Measurements from ENCODE around the gene NAALADL2. TPM values are rescaled to one million over a fixed set of nuclear protein-coding genes. Genes with fewer than 3 reads are reported as not detected.

The NAALADL2 gene
- total RNA-seq, 2 donors from 2014 or later = 8.5 to 24.3 TPM

- Histone ChIP-seq H3K27ac (no peak overlapping the region), H3K4me1 (no peaks in the 10 kb centered on the region), H3K9me3 (no peaks in the 10 kb centered on the region), H3K36me3 (no peaks in the 10 kb centered on the region), H3K9ac (ENCODE audit: low read depth in 2 of 2, low read length in 2 of 2) (no peak overlapping the region), H3K4me3 (no peak overlapping the region), H3K27me3 (no peaks in the 10 kb centered on the region)
- no peak for DNase-seq
- intact Hi-C loops (cut with DNase I) = no loop called here
- TF ChIP-seq CTCF (IDR thresholded peaks at IDR 0.05) = no peak
Measured at GRCh38 chr3:175485436-175485835, 626.3 kb downstream of the NAALADL2 start.

DNA sequence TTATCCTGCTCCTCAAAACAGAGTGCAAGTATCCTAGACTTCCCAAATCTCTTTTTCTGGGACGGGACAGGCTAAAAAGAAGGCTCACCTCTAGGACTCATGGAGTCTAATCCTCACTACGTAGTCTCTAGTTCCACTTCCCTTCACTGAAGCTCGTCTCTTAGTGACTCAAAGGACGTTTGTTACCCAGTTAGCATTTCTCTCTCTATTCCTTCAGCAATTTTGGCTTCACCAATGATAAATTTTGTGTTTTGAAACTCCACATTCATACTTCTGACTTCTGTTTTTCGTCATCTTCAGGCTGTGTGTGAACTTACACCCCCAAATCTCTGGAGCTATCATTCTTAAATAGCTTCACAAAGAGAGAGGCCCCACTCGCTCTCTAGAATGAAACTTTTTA is 627.1 kb downstream of the NAALADL2 start:
- Histone ChIP-seq H3K9ac (ENCODE audit: low read depth in 2 of 2, low read length in 2 of 2) (no peak overlapping the region), H3K9me3 (no peaks in the 10 kb centered on the region), H3K4me3 (no peak overlapping the region), H3K27ac (no peak overlapping the region), H3K27me3 (no peaks in the 10 kb centered on the region), H3K36me3 (no peaks in the 10 kb centered on the region), H3K4me1 (no peaks in the 10 kb centered on the region)
- DNase-seq = no peak
- intact Hi-C loops (cut with DNase I) = no loop called here
- TF ChIP-seq CTCF (IDR thresholded peaks at IDR 0.05) = no peak

GRCh38 chr3:175489406-175489805 is 630.3 kb downstream of the NAALADL2 start:
- Histone ChIP-seq H3K27ac (no peak overlapping the region), H3K4me3 (no peak overlapping the region), H3K4me1 (no peaks in the 10 kb centered on the region), H3K36me3 (no peaks in the 10 kb centered on the region), H3K9ac (ENCODE audit: low read depth in 2 of 2, low read length in 2 of 2) (no peak overlapping the region), H3K27me3 (no peaks in the 10 kb centered on the region), H3K9me3 (no peaks in the 10 kb centered on the region)
- no peak for DNase-seq
- intact Hi-C loops (cut with DNase I) = no loop called here
- TF ChIP-seq CTCF (IDR thresholded peaks at IDR 0.05) = no peak

- Histone ChIP-seq H3K27ac (no peak overlapping the region), H3K4me3 (no peak overlapping the region), H3K36me3 (no peaks in the 10 kb centered on the region), H3K9ac (ENCODE audit: low read depth in 2 of 2, low read length in 2 of 2) (no peak overlapping the region), H3K9me3 (no peaks in the 10 kb centered on the region), H3K4me1 (no peaks in the 10 kb centered on the region), H3K27me3 (no peaks in the 10 kb centered on the region)
- no peak for TF ChIP-seq CTCF (IDR thresholded peaks at IDR 0.05)
- intact Hi-C loops (cut with DNase I) = no loop called here
- no peak for DNase-seq
Measured at GRCh38 chr3:175493301-175493700, 634.2 kb downstream of the NAALADL2 start.

- Histone ChIP-seq H3K27ac (no peak overlapping the region), H3K36me3 (no peaks in the 10 kb centered on the region), H3K9me3 (no peaks in the 10 kb centered on the region), H3K9ac (ENCODE audit: low read depth in 2 of 2, low read length in 2 of 2) (no peak overlapping the region), H3K4me3 (no peak overlapping the region), H3K4me1 (no peaks in the 10 kb centered on the region), H3K27me3 (no peaks in the 10 kb centered on the region)
- intact Hi-C loops (cut with DNase I) = no loop called here
- DNase-seq = no peak
- no peak for TF ChIP-seq CTCF (IDR thresholded peaks at IDR 0.05)
Measured at GRCh38 chr3:175495331-175495730, 636.2 kb downstream of the NAALADL2 start.

DNA sequence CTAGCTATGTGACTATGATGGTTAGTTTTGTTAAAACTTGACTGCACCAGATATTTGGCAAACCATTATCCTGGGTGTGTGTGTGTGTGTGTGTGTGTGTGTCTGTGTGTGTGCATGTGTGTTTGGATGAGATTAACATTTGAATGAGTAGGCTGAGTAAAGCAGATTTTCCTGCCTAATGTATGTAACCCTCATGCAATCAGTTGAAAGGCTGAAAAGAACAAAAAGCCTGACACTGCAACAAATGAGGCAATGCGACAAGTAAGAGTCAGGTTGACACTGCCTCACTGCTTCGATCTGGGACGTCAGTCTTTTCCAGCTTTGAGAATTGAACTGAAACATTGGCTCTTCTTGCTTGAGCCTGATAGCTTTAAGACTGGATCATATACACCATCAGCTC is 643.0 kb downstream of the NAALADL2 start:
- DNase-seq = no peak
- no peak overlapping the region for H3K9ac ChIP-seq (ENCODE audit: low read depth in 2 of 2, low read length in 2 of 2)
- H3K4me3 ChIP-seq = no peak overlapping the region
- intact Hi-C loops (cut with DNase I) = no loop called here
- no peak overlapping the region for H3K27ac ChIP-seq
- H3K9me3 ChIP-seq = no peaks in the 10 kb centered on the region
- H3K4me1 ChIP-seq = no peaks in the 10 kb centered on the region
- TF ChIP-seq CTCF (IDR thresholded peaks at IDR 0.05) = no peak
- no peaks in the 10 kb centered on the region for H3K36me3 ChIP-seq
- no peaks in the 10 kb centered on the region for H3K27me3 ChIP-seq
